NCI-H82 treated with DMSO at 0.1 percent for 48 hours (cell line): ENCODE data around the gene CAMKK2.
"Not testable (repeated sequence)": the region's sequence is repeated elsewhere in the genome, so short reads cannot be mapped to it uniquely, and the experiment has no call there.

Source experiments
- DNase-seq: peaks from one replicate; lab custom pipeline; 2025; ENCODE audit not compliant: unreplicated experiment; lab: John Stamatoyannopoulos, UW

The CAMKK2 gene

GRCh38 chr12:121280531-121280930, 16.0 kb downstream of the CAMKK2 start:
- DNase-seq = not testable (repeated sequence)

GRCh38 chr12:121279507-121279915, 17.0 kb downstream of the CAMKK2 start:
- DNase-seq = no peak

- no peak for DNase-seq
These were observed 17.5 kb downstream of the CAMKK2 start for GRCh38 chr12:121279071-121279375.

- DNase-seq = no peak
These were observed 18.1 kb downstream of the CAMKK2 start for GRCh38 chr12:121278169-121279070.

- no peak for DNase-seq
These were observed 19.1 kb downstream of the CAMKK2 start for GRCh38 chr12:121277374-121277759.

- DNase-seq = no peak
These were observed 22.3 kb downstream of the CAMKK2 start for GRCh38 chr12:121274036-121274763.

GRCh38 chr12:121273364-121273896, 23.1 kb downstream of the CAMKK2 start:
- DNase-seq = no peak

GRCh38 chr12:121267822-121268221, 28.7 kb downstream of the CAMKK2 start:
- DNase-seq = no peak

- no peak for DNase-seq
These were observed 31.5 kb downstream of the CAMKK2 start for GRCh38 chr12:121264951-121265515.

GRCh38 chr12:121264135-121264534, 32.4 kb downstream of the CAMKK2 start:
- DNase-seq = no peak

GRCh38 chr12:121263206-121263935, 33.1 kb downstream of the CAMKK2 start:
- DNase-seq = no peak

- DNase-seq = no peak
These were observed 35.1 kb downstream of the CAMKK2 start for GRCh38 chr12:121261398-121261797.

- DNase-seq = no peak
These were observed 36.4 kb downstream of the CAMKK2 start for GRCh38 chr12:121260091-121260490.

GRCh38 chr12:121259074-121259473, 37.4 kb downstream of the CAMKK2 start:
- DNase-seq = no peak

- not testable (repeated sequence) for DNase-seq
These were observed 38.6 kb downstream of the CAMKK2 start for GRCh38 chr12:121257704-121258449.

- no peak for DNase-seq
These were observed 41.1 kb downstream of the CAMKK2 start for GRCh38 chr12:121255433-121255832.

- DNase-seq = no peak
These were observed 42.7 kb downstream of the CAMKK2 start for GRCh38 chr12:121253638-121254335.

- DNase-seq = no peak
These were observed 43.7 kb downstream of the CAMKK2 start for GRCh38 chr12:121252712-121253345.

GRCh38 chr12:121251838-121252237, 44.7 kb downstream of the CAMKK2 start:
- no peak for DNase-seq
